Measurements from ENCODE around the gene ACOX2.
A peak's percentile ranks its signal among the peaks of the same experiment; 100 is the strongest.

ACOX2 gene

GRCh38 chr3:58520403-58521335, 16.3 kb downstream of the ACOX2 start:
- Histone ChIP-seq H3K9ac (ENCODE audit: low read depth, low read length) (no peak overlapping the region), H3K27me3 (ENCODE audit: control insufficient read depth, insufficient read depth, low read length) (no peaks in the 10 kb centered on the region), H3K4me3 (ENCODE audit: low read length) (no peak overlapping the region), H3K4me1 (ENCODE audit: control insufficient read depth, insufficient read depth, low read length) (no peaks in the 10 kb centered on the region), H3K4me2 (ENCODE audit: low read length) (no peak overlapping the region), H3K36me3 (ENCODE audit: insufficient read depth, low read length) (no peaks in the 10 kb centered on the region), H3K9me3 (replicated peaks; ENCODE audit: low read length) (no peaks in the 10 kb centered on the region)

DNA sequence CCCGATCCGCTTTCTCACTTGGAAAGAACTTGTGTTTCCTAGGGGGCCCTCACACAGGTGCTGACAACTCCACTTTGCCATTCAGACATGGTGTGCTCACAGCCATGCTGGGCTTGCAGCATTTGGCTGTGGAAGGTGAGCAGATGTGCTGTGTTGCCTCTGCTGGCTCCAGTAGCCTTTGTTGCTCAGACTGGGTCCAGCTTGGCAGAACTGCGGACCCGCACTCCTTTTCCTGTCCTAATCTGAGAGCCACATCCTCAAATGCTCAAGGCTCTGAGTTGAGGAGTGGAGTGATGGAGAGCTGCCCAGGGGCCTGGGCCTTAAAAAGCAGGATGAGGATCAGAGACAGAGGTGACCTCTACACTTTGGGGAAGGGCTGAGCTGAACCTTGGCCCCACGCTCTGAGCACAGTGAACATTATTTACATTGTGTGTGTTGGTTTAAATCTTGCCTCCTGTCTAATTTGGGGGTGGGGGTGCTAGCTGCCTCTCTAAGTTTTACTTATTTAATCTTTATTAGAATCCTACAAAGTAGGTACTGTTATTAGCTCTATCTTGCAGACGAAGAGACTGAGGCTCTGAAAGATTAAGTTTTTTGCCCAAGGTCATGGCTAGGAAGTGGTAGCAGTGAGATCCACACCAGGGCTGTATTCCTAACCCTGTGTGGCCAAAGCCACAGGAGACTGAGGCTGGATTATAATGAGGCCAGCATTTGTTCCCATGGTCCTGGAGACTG, 17.2 kb downstream of the ACOX2 start:
- no peaks in the 10 kb centered on the region for H3K4me1 ChIP-seq (ENCODE audit: control insufficient read depth, insufficient read depth, low read length)
- H3K36me3 ChIP-seq (ENCODE audit: insufficient read depth, low read length): no peaks in the 10 kb centered on the region
- no peaks in the 10 kb centered on the region for H3K9me3 ChIP-seq (replicated peaks; ENCODE audit: low read length)
- H3K4me3 ChIP-seq (ENCODE audit: low read length): no peak overlapping the region
- H3K4me2 ChIP-seq (ENCODE audit: low read length): no peak overlapping the region
- H3K9ac ChIP-seq (ENCODE audit: low read depth, low read length): no peak overlapping the region
- H3K27me3 ChIP-seq (ENCODE audit: control insufficient read depth, insufficient read depth, low read length): no peaks in the 10 kb centered on the region

GRCh38 chr3:58518291-58518789, 18.6 kb downstream of the ACOX2 start:
- Histone ChIP-seq H3K9ac (ENCODE audit: low read depth, low read length) (no peak overlapping the region), H3K4me3 (ENCODE audit: low read length) (no peak overlapping the region), H3K36me3 (ENCODE audit: insufficient read depth, low read length) (no peaks in the 10 kb centered on the region), H3K4me2 (ENCODE audit: low read length) (no peak overlapping the region), H3K4me1 (ENCODE audit: control insufficient read depth, insufficient read depth, low read length) (no peaks in the 10 kb centered on the region), H3K27me3 (ENCODE audit: control insufficient read depth, insufficient read depth, low read length) (no peaks in the 10 kb centered on the region), H3K9me3 (replicated peaks; ENCODE audit: low read length) (no peaks in the 10 kb centered on the region)

- H3K36me3 ChIP-seq (ENCODE audit: insufficient read depth, low read length): no peaks in the 10 kb centered on the region
- no peak overlapping the region for H3K4me2 ChIP-seq (ENCODE audit: low read length)
- H3K9me3 ChIP-seq (replicated peaks; ENCODE audit: low read length): no peaks in the 10 kb centered on the region
- H3K4me3 ChIP-seq (ENCODE audit: low read length): no peak overlapping the region
- H3K9ac ChIP-seq (ENCODE audit: low read depth, low read length): no peak overlapping the region
- H3K4me1 ChIP-seq (ENCODE audit: control insufficient read depth, insufficient read depth, low read length): no peaks in the 10 kb centered on the region
- H3K27me3 ChIP-seq (ENCODE audit: control insufficient read depth, insufficient read depth, low read length): no peaks in the 10 kb centered on the region
Measured at GRCh38 chr3:58514405-58514804, 22.6 kb downstream of the ACOX2 start.

GRCh38 chr3:58508437-58508836, 28.6 kb downstream of the ACOX2 start:
- Histone ChIP-seq H3K4me2 (ENCODE audit: low read length) (no peak overlapping the region), H3K27me3 (ENCODE audit: control insufficient read depth, insufficient read depth, low read length) (no peaks in the 10 kb centered on the region), H3K4me1 (ENCODE audit: control insufficient read depth, insufficient read depth, low read length) (no peaks in the 10 kb centered on the region), H3K36me3 (ENCODE audit: insufficient read depth, low read length) (peaks cover 4% of the 10 kb centered on the region), H3K9ac (ENCODE audit: low read depth, low read length) (no peak overlapping the region), H3K9me3 (replicated peaks; ENCODE audit: low read length) (no peaks in the 10 kb centered on the region), H3K4me3 (ENCODE audit: low read length) (no peak overlapping the region)

DNA sequence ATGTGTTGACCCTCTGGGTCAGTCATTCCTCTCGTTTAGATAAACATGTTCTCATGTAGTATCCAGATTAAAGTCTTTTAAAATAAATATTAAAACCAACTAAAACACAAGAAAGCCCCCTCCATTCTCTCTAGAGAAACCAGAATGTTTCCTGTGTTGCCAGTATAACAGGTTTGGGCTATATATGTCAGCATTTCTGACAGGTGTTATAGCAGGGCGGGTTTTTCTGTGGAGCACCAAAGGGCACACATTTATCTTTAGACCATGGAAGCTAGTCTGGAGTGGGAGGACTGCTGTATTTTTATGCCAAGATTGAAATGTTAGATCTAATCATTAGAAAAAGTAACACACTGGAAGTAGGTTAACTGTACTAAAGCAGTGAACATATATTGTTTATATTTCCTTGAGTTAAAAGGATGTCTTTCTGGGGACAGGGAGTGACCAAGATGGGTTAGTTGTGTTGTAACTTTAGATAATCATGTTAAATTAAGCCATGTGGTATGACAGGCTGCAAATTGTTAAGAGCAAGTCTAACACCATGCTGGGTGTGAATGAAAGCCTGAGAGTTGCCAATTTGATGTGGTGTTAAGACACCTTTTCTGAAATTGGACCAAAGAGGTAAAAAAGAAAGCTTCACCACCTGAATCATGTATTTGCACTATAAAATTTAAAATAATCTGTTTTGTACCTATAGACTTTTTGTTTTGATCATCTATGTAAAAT, 29.5 kb downstream of the ACOX2 start:
- H3K4me3 ChIP-seq (ENCODE audit: low read length): no peak overlapping the region
- no peak overlapping the region for H3K9ac ChIP-seq (ENCODE audit: low read depth, low read length)
- no peaks in the 10 kb centered on the region for H3K9me3 ChIP-seq (replicated peaks; ENCODE audit: low read length)
- H3K4me2 ChIP-seq (ENCODE audit: low read length): no peak overlapping the region
- no peaks in the 10 kb centered on the region for H3K27me3 ChIP-seq (ENCODE audit: control insufficient read depth, insufficient read depth, low read length)
- no peaks in the 10 kb centered on the region for H3K4me1 ChIP-seq (ENCODE audit: control insufficient read depth, insufficient read depth, low read length)
- peaks cover 4% of the 10 kb centered on the region for H3K36me3 ChIP-seq (ENCODE audit: insufficient read depth, low read length)

- Histone ChIP-seq H3K9ac (ENCODE audit: low read depth, low read length) (no peak overlapping the region), H3K36me3 (ENCODE audit: insufficient read depth, low read length) (peaks cover 9% of the 10 kb centered on the region), H3K4me2 (ENCODE audit: low read length) (no peak overlapping the region), H3K9me3 (replicated peaks; ENCODE audit: low read length) (no peaks in the 10 kb centered on the region), H3K4me1 (ENCODE audit: control insufficient read depth, insufficient read depth, low read length) (no peaks in the 10 kb centered on the region), H3K4me3 (ENCODE audit: low read length) (no peak overlapping the region), H3K27me3 (ENCODE audit: control insufficient read depth, insufficient read depth, low read length) (no peaks in the 10 kb centered on the region)
Measured at GRCh38 chr3:58502872-58503271, 34.1 kb downstream of the ACOX2 start.

DNA sequence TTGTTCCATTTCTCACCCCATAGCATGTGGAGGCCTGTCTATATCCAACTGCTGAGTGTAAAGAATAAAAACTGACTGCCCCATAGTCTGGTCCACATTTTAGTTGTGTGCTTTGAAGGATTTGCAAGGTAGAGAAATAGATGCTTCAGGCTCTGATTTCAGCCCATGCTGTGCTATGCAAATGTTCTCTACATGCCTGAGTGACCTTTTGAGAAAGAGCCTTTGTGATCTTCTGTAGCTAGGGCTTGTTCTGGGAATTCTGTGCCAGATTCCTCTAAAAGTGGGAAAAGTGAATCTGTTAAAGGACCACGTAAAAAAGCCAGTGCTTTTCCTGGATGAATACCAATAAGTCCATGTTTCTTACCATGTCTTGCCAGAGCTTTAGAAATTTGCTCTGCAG, 39.9 kb downstream of the ACOX2 start:
- H3K9ac ChIP-seq (ENCODE audit: low read depth, low read length): no peak overlapping the region
- peaks cover 34% of the 10 kb centered on the region for H3K4me1 ChIP-seq (ENCODE audit: control insufficient read depth, insufficient read depth, low read length)
- no peak overlapping the region for H3K4me3 ChIP-seq (ENCODE audit: low read length)
- H3K36me3 ChIP-seq (ENCODE audit: insufficient read depth, low read length): peaks cover 9% of the 10 kb centered on the region
- H3K4me2 ChIP-seq (ENCODE audit: low read length): no peak overlapping the region
- no peaks in the 10 kb centered on the region for H3K9me3 ChIP-seq (replicated peaks; ENCODE audit: low read length)
- no peaks in the 10 kb centered on the region for H3K27me3 ChIP-seq (ENCODE audit: control insufficient read depth, insufficient read depth, low read length)

GRCh38 chr3:58496206-58496857, 40.7 kb downstream of the ACOX2 start:
- H3K4me3 ChIP-seq (ENCODE audit: low read length): no peak overlapping the region
- H3K4me2 ChIP-seq (ENCODE audit: low read length): no peak overlapping the region
- no peak overlapping the region for H3K9ac ChIP-seq (ENCODE audit: low read depth, low read length)
- no peaks in the 10 kb centered on the region for H3K27me3 ChIP-seq (ENCODE audit: control insufficient read depth, insufficient read depth, low read length)
- H3K9me3 ChIP-seq (replicated peaks; ENCODE audit: low read length): no peaks in the 10 kb centered on the region
- peaks cover 6% of the 10 kb centered on the region for H3K36me3 ChIP-seq (ENCODE audit: insufficient read depth, low read length)
- peaks cover 36% of the 10 kb centered on the region for H3K4me1 ChIP-seq (ENCODE audit: control insufficient read depth, insufficient read depth, low read length)

DNA sequence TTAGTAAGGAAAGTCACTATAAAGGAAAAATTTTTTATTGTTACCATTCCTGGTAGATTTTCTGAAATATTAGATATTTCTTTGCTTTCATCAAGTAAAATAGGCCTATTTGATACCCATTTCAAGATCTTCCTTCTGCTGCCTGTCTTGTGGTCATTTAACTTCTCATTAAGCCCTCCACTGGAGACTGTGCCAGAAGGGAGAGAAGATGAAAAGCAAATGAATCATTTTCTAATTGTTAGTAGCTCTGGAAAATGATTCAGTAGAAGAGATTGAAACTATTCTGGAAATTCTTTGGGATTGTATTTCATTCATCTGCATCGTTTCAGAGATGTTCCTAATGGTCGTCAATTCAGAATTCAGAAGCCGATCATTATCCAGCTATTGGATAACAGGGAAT, 41.9 kb downstream of the ACOX2 start:
- Histone ChIP-seq H3K27me3 (ENCODE audit: control insufficient read depth, insufficient read depth, low read length) (no peaks in the 10 kb centered on the region), H3K9ac (ENCODE audit: low read depth, low read length) (no peak overlapping the region), H3K4me1 (ENCODE audit: control insufficient read depth, insufficient read depth, low read length) (peaks cover 42% of the 10 kb centered on the region), H3K9me3 (replicated peaks; ENCODE audit: low read length) (no peaks in the 10 kb centered on the region), H3K4me2 (ENCODE audit: low read length) (peak overlapping the region; percentile 19), H3K36me3 (ENCODE audit: insufficient read depth, low read length) (no peaks in the 10 kb centered on the region), H3K4me3 (ENCODE audit: low read length) (no peak overlapping the region)

GRCh38 chr3:58494107-58494506, 42.9 kb downstream of the ACOX2 start:
- Histone ChIP-seq H3K9me3 (replicated peaks; ENCODE audit: low read length) (no peaks in the 10 kb centered on the region), H3K4me2 (ENCODE audit: low read length) (peak overlapping the region; percentile 87), H3K4me3 (ENCODE audit: low read length) (no peak overlapping the region), H3K36me3 (ENCODE audit: insufficient read depth, low read length) (no peaks in the 10 kb centered on the region), H3K9ac (ENCODE audit: low read depth, low read length) (no peak overlapping the region), H3K4me1 (ENCODE audit: control insufficient read depth, insufficient read depth, low read length) (peaks cover 42% of the 10 kb centered on the region), H3K27me3 (ENCODE audit: control insufficient read depth, insufficient read depth, low read length) (no peaks in the 10 kb centered on the region)

Data from skeletal muscle satellite cell (primary cell).